NCI-H1930 (cell line): ENCODE data around the gene GMDS.

ENCODE experiments used
- DNase-seq, 2 experiments: peaks; one replicate each; lab custom pipeline; 2025; lab: John Stamatoyannopoulos, UW

GMDS gene

DNA sequence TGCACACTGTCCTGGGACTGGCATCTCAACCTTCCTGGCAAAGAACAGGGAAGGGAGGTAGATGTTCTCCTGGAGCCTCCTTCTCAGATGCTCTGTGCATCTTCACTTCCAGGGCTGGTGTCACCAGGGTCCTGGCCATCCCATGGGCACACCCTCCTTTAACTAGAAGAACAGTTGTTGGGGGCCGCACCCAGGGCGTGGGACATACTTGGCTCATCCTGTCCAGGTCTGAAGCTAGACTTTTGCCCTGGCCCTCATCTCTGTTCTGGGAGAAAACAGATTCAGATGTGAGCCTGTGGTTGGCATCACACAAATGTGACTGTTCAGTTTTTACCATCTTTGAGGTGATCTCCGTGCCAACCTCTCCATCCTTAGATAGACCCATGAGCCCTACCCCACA lies 594.0 kb downstream of the GMDS start:
- no peak for DNase-seq

DNA sequence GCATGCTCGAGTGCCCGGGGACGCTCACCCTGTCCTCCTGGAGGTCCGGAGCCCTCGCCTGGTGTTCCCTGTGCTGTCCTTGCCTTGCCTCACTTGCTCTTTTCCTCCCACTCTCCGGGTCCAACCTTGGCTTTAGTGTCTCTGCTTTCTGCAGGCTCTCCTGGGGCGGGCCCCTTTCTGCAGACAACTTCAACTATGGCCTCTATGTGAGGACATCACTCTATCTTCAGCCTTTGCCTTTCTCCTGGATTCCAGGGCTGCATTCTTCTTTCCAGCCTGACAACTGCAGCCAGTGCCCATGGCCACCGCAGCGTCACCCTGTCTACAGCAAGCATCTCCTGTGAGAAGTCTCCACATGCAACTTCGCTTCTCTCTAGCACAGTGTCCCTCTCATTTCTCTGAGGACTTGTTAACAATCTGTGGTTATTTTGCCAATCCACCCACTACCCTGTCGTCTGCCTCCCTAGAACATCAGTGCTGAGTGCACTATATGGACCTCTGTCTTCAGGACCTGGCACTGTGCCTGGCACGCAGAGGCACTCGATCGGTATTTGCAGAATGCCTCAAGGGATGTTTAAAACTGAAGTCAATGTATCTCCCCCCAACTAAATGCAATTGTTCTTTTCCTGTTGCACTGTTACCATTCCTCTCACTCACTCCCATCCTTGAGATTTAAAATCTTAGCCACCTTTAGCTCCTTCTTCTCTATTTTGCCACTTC lies 599.8 kb downstream of the GMDS start:
- no peak for DNase-seq

DNA sequence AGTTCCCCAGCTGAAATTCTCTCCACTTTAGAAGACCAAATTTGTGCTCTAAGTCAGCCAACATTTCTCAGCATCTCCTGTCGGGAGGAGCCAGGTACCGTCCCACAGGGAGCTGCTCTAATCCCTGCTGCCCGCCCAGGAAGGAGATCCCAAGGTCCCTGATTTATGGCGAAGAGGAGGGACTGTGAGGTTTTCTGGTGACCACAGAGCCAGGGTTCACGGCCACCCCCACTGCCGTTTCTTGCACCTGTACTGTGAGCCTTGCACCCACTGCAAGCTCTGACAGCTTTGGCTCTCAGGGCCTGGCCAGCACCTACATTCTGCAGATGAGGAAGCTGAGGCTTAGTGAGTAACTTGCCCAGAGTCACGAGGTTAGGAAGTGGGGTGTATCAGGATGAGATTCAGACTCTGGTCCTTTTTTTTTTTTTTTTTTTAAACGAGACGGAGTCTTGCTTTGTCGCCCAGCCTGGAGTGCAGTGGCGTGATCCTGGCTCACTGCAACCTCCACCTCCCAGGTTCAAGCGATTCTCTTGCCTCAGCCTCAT lies 600.8 kb downstream of the GMDS start:
- DNase-seq = no peak

DNA sequence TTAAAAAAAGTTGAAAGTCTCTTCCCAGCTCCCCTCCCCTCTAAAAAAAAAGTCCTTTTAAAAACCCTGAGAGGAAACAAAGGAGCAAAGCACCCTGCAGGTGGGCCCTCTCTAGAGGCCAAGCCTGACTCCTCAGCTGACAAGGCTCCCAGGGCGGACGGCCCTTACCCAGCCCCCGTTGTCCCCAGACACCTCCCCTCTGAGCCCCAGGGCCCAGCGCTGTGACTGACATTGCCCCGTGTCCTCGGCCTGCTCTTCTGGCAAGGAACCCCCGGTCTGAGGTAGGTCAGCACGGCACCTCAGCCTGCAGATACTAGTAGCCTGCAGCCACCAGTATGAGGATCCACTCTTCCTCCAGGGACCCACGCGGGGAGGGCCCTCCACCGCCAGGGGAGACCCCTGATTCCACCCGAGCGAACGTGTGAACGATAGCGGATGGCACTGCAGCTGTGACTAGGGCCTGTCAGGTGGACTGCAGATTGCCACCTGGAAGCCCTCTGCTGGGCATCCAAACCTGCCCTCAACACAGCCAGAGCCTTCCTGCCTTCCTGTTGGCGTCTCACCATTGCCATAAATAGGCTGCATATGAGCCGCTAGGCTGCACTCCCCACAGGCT lies 601.5 kb downstream of the GMDS start:
- no peak for DNase-seq

DNA sequence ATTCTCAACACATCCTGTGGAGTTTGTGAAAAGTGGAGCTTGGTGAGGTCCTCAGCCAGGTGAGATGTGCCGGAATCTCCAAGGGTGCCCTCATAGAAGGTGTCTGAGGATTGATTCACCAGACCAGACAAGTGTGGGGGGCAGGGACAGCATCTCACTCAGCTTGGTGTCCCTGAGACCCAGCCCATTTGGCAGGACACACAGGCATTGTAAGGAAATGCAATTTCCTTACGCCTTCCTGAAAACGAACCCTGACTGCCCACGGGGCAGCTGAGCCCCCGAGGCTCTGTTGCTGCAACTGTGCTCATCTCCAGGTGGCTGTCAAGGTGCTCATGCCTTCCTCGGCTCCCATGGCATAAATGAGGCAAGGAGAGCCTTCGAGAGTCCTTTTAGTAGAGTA lies 602.3 kb downstream of the GMDS start:
- no peak for DNase-seq

DNA sequence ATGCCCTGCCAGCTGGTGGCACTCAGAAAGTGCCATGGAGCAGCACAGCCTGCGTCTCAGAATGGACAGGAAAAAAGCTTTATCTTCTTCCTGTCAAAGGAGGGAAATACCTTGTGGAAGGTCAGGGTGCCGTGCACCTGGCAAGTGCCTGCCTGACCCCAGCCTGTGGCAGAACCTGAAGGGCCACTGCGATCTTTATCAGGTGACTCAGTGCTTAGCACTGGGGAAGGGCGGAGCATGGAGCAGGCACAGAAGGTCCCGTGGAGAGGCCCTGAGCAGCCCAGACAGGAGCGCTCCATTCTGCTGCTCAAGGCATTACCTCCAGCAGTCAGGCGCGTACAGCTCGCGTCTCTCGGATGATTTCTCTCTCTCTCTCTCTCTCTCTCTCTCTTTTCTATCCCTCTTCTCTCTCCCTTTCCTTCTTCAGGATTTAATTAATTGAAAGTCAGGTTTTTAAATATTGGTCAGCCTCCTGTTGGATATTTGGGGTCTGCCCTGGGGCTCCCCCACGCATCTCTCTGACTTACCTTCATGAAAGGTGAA lies 604.0 kb downstream of the GMDS start:
- no peak for DNase-seq

DNA sequence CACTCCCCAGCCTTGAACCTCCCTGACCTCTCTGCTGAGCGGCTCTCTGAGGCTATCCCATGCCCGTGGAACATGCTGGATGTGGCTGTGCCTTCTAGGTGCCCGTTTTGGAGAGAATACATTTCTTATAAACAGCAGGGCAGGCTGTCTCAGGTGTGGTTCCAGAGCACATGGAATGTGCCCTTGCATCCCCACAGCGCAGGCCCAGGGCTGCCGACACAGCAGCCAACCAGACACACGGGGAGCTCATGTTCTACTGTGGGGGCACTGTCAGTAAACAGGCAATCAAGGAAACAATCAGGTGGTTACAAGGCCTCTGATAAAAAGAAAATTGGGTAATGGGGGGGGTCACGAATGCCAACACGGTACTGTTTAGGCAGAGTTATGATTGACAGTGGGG lies 604.9 kb downstream of the GMDS start:
- DNase-seq = no peak

DNA sequence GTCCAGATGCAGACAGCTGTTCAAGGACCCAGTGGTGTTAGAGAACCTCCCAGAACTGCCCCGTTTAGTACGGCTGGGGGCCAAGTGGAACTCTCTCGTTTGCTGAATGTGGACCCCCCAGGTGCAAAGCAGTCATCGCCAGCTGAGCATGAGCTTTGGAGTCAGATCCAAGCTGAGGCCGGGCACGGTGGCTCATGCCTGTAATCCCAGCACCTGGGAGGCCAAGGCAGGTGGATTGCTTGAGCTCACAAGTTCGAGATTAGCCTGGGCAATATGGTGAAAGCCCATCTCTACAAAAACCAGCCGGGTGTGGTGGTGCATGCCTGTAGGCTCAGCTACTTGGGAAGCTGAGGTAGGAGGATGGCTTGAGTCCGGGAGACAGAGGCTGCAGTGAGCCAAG lies 606.0 kb downstream of the GMDS start:
- no peak for DNase-seq

DNA sequence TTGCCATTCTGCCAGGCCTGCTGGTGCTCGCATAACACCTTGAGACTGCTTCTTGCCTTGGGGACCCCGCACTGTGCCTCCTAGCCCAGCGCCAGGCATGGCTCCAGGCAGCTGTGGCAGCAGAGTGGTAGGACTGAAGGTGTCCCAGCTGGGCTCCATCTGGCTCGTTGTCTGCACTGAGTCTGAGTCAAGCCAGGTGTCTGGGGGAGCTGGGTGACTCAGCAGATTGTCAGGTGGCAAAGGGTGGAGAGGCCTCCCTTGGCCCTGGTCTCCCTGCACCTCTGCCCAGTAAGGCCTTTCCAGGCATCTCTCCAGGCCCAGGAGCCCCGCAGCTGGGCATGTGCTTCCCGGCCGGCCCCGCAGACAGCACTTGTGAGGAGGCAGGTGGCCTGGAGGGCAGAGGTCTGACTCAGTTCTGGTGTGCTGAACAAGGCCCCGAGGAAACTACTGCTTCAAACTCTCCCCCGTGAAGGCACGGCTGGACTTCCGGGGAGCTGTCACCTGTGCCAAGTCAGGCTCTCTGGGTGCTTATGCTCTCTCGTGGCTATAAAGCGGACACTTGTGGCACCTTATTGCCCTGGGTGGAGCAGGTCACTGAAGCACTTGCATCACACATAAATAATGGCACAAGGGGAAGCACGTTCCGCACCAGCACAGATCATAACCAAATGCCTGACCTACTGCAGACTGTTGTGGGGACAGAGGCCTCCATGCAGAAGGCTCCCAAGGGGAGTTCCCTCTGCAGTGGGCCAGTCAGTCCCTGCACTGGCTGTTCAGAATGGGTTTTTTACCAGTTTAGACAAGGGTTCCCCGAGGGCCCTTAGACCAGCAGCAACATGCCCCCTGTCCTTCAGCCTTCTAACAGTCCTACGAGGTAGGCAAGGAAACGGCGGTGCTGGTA lies 608.2 kb downstream of the GMDS start:
- no peak for DNase-seq

DNA sequence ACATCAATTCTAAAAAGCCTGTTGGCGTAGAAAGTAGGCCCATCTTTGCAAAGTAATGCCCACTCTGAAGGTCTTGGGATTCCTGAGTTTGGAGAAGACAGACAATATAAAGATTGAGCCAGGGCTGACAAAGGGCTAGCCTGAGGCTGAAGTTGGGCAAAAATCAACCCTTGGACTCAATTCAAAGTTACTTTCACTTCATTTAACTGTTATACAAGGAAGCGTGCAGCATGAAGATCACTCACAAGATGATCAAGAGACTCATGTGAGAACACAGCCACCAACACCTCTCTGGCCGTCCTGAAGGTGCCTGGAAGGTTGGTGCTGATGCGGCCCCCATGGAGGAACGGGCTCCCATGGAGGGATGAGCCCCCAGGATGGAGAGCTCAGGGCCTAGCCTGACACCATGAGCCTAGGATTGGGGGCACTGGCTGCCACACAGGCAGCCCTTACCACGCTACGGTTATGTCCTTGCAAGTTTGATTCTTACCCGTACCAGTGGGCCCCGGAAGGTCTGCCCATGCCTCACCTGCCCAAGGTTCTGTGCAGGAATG lies 609.1 kb downstream of the GMDS start:
- no peak for DNase-seq

DNA sequence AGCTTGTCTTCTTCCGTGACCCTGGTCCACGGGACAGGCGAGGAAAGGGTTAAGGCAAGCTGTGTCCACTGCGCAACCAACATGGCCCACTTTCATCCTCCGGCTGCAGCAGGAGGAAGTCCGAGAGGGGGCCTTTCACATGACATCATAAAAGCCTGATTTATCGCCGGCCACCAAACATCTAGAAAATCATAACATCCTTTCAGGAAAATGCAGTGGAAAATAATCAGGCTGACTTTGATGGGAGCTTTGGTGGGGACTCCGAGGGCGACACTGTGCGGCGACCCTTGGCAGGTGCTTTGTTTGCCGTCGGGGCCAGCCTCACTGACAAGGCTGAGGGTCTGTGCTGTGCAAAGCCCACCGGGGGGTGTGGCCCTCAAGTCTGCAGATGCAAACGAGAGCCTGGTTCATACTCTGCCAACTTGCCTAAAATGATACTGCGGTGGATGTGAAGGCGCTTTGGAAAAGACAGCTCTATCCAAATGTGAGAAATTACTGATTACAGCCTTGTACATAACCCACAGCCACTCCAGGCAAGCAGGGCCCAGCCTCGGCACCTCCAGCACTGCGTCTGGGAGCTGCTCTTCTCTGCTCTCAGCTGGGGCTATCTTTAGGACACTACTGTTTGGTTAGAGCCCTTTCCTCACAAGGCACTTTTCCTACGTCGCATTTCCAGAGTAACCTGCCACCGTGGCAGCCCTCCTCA lies 609.9 kb downstream of the GMDS start:
- DNase-seq = no peak

DNA sequence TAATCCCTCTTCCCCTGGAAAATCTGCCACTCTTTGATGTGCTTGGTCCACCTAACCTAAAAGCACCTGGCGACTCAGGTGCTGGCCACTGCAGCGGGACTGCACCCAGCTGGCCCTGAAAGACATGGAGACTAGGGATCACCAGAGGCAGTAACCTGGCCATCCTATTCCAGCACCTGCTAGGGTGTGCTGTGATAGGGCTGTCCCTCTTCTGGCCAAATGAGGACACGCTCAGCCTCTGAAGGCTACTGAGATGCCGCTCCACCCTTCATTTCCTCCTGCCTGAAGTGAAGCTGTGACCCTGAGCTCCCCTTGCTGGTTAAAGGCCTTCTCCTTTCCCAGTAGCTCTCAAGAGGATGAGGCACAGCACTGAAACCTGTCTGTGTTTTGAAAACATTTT lies 611.3 kb downstream of the GMDS start:
- no peak for DNase-seq

DNA sequence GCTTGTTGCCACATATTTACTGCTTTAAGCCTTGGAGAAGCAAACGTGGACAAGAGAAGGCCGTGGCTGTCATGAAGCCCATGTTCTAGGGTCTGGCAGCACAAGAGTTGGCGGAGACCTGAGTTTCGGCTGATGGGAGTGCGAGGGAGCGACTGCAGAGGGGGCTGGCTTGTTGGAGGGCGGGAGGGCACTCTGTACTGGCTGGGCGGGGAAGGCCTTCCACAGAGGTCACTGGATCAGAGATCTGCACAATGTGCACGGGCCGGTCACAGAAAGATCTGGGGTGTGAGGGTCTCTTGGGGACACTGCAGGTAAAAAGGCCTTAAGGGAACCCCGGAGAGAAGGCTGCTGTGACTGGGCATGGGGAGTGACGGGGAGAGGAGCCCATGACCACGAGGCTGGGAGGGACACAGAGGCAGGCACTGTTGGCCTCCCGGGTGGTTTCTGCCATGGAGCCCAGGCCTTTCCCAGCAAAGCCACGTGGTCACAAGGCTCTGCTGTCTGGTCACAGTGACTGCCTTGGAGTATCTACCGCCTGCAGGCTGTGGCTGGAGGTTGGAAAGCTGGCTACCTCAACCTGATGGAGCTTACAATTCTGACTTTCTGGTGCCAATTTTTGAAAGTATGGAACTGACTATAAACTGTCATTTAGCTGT lies 611.9 kb downstream of the GMDS start:
- no peak for DNase-seq

DNA sequence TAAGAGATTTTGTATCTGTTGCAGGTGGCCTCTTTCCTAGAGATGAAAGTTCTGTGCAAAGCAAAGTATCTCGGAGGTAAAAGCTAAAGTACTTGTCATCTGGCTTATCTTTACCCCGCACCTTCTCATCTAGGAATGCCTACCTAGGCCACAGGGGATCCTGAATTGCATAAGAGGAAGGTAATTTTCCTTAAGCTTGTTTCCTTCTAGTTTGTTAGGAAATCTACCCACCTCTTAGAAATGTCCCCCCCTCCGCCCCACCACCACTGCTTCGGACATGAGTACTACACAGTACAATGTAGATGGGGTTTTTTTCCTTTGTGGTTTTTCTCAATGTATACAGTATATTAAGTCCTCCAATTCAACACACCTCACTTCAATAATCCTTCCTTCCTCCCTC lies 614.2 kb downstream of the GMDS start:
- DNase-seq = no peak

DNA sequence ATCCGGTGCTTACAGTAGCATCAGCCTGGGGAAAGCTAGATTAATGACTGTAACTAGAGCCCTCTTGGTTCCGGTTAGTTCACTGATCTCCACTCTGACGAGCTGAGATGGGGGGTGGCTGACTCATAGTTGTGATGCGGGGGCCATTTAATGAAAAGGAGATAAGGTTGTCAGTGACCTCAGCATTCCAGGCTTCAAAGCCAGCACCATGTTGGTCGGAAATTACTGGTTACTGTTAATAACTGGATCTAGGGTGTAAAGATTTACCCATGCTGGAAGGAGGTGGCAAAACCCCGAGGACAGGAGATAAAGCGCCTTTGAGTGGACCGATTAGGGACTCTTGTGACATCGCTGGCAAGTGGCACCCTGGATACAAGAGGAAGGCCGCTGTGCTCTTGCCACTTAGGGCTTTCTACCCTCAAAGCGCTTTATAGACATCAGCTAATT lies 614.6 kb downstream of the GMDS start:
- DNase-seq = no peak

DNA sequence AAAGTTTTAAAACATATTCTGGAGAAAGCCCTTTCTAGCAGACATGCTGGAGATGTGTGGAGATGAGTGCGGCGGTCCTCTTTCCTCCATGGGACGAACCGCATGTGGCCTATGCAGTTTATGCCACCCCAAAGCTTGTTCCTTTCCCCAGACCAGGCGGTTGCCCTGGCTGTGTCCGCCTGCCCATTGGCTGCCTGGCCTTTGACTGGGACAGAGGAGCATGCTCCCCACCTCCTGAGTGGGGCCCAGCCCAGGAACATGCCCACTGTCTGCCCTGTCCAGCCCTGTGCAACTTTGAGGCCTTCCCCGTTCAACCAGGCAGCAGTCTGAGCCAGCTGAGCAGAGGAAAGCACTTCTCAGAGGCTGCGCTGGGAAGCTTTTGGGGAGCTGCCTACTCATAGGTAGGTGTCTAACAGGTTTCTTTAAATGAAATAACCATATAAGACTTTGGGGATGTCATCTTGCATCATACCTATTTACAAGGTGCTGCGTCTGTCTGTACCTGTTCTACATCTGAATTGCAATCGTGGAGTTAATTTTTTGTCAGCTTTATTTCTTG lies 615.1 kb downstream of the GMDS start:
- no peak for DNase-seq

DNA sequence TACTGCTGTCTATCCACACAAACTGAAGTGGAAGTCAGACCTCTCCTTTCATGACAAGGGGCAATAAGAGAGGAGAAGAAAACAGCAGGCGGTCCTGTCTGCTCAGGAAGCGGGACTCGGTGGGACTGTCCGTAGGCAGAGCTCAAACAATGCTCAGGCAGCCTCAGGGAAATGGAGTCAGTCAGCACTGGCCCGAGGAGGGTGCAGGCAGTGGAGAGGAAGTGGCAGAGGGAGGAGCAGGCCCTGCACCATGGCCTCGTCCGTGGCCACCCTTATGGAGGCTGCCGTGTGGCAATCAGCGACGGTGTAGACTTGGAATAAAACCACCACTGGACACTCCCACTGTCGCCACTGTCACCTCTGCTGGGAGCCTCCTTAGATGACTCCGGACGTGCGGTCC lies 616.1 kb downstream of the GMDS start:
- DNase-seq = no peak

DNA sequence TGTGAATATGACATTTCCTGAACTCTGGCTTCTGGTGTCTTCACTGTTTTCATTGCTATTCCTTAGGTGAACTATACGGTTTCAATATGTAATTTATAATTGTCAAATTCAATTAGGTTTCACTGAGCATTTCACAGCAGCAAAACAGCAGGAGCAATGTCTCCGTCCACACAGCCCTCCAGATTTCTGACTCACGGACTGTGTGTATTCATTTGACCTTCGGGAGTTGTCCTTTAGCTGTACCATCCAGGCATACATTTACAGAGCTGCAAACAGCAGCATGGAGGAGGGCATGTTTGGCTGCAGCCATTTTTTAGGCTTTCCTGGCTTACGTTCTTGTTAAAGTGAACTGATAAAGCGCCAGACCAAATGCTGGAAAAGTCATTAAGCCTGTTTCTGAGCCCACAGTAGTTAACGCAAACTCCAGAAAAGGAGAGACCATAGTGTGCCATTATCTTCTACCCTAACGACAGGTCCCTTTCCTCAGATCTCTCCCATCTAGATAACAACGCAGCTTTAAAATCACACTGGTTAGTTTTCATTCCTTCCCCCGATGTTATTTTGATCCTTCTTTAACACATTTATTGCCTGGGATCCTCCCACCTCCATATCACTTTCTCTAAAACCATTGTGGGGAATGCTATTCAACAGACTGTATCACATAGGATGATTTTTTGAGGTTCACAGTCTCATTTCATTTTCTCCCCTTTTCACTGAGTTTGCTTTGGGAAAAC lies 617.4 kb downstream of the GMDS start:
- DNase-seq = no peak

DNA sequence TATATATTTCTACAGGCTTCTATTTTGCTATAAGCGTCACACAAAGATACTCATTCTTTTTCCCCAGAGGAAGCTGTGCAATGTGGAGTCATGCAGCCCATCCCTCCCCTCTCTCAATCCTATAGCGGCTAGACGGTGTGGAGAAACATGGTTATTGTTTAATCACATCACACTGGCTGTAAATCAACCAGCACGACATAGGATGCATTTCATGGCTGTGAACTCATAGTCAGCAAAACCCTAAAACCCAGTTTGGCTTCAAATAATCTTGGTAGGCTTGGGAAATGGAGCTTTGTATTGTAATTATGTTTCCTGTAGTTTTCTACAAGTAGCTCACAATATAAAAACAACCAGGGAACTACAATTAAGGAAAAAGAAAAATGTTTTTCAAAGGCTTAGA lies 618.9 kb downstream of the GMDS start:
- DNase-seq = no peak
